Measurements from ENCODE around the gene FBXW7.

- no peak for TF ChIP-seq CTCF (IDR thresholded peaks at IDR 0.05)
- no peak for TF ChIP-seq POLR2AphosphoS5 (IDR thresholded peaks at IDR 0.05; ENCODE audit: insufficient read depth in 1 of 2, low read depth in 1 of 2)
- TF ChIP-seq POLR2A (IDR thresholded peaks at IDR 0.05), result no peak
Observed at GRCh38 chr4:152364383-152364782, 171.5 kb downstream of the FBXW7 start.
